ENCODE data around the gene CCL17. TPM values are rescaled to one million over a fixed set of nuclear protein-coding genes. Genes with fewer than 3 reads are reported as not detected.

Gene CCL17
- total RNA-seq, 2 donors from 2014 or later: not detected

DNA sequence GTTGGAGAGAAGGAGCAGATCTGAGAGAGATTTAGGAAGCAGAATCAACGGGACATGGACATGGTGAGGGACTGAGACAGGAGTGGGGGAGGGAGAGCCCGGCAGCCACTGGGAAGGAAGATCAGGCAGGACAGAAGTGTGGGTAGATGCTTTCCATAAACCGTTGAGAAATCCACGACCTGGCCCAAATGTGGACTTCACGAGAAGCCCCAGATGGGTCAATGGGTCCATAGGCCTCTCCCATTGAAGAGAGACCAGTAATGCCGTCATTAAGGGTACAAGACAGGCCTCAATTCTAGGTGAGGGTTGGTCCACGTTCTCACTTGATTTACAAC, 46.5 kb upstream of the CCL17 start:
- no peak for TF ChIP-seq POLR2A (IDR thresholded peaks at IDR 0.05)
- TF ChIP-seq POLR2AphosphoS5 (IDR thresholded peaks at IDR 0.05): no peak
- Histone ChIP-seq H3K9me3 (no peaks in the 10 kb centered on the region), H3K27ac (no peak overlapping the region), H3K4me3 (no peak overlapping the region), H3K27me3 (replicated peaks; ENCODE audit: insufficient read depth) (no peaks in the 10 kb centered on the region), H3K36me3 (no peaks in the 10 kb centered on the region), H3K4me1 (replicated peaks) (no peaks in the 10 kb centered on the region)
- no peak for DNase-seq (ENCODE audit: low spot score)
- 91% methylated on average over 7 of the region's 7 CpGs for WGBS
- intact Hi-C loops (cut with DNase I): no loop called here

GRCh38 chr16:57358527-57359095, 46.0 kb upstream of the CCL17 start, which contains the start of gene CCL22:
Gene CCL22 (plus strand): TSS chr16:57358783. CDS start chr16:57358817, 34 bp downstream.
- DNase-seq (ENCODE audit: low spot score): no peak
- Histone ChIP-seq H3K36me3 (no peaks in the 10 kb centered on the region), H3K4me3 (no peak within 1 kb of the TSS), H3K4me1 (replicated peaks) (no peaks in the 10 kb centered on the region), H3K9me3 (no peaks in the 10 kb centered on the region), H3K27me3 (replicated peaks; ENCODE audit: insufficient read depth) (no peaks in the 10 kb centered on the region), H3K27ac (no peak within 1 kb of the TSS)
- TF ChIP-seq, protein P1, sequence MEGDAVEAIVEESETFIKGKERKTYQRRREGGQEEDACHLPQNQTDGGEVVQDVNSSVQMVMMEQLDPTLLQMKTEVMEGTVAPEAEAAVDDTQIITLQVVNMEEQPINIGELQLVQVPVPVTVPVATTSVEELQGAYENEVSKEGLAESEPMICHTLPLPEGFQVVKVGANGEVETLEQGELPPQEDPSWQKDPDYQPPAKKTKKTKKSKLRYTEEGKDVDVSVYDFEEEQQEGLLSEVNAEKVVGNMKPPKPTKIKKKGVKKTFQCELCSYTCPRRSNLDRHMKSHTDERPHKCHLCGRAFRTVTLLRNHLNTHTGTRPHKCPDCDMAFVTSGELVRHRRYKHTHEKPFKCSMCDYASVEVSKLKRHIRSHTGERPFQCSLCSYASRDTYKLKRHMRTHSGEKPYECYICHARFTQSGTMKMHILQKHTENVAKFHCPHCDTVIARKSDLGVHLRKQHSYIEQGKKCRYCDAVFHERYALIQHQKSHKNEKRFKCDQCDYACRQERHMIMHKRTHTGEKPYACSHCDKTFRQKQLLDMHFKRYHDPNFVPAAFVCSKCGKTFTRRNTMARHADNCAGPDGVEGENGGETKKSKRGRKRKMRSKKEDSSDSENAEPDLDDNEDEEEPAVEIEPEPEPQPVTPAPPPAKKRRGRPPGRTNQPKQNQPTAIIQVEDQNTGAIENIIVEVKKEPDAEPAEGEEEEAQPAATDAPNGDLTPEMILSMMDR (IDR thresholded peaks at IDR 0.05): no peak
- TF ChIP-seq POLR2AphosphoS5 (IDR thresholded peaks at IDR 0.05) (no peak), POLR2A (IDR thresholded peaks at IDR 0.05) (no peak)
- 90% methylated on average over 9 of the region's 9 CpGs for WGBS
- intact Hi-C loops (cut with DNase I): no loop called here

GRCh38 chr16:57360321-57360935, 44.1 kb upstream of the CCL17 start:
- intact Hi-C loops (cut with DNase I): no loop called here
- DNase-seq (ENCODE audit: low spot score): no peak
- Histone ChIP-seq H3K36me3 (no peaks in the 10 kb centered on the region), H3K4me3 (no peak overlapping the region), H3K27ac (no peak overlapping the region), H3K27me3 (replicated peaks; ENCODE audit: insufficient read depth) (no peaks in the 10 kb centered on the region), H3K4me1 (replicated peaks) (no peaks in the 10 kb centered on the region), H3K9me3 (no peaks in the 10 kb centered on the region)
- 85% methylated on average over 16 of the region's 16 CpGs for WGBS
- no peak for TF ChIP-seq POLR2A (IDR thresholded peaks at IDR 0.05)
- TF ChIP-seq POLR2AphosphoS5 (IDR thresholded peaks at IDR 0.05): no peak
- TF ChIP-seq, protein P1 (IDR thresholded peaks at IDR 0.05): no peak

GRCh38 chr16:57361404-57361803, 43.2 kb upstream of the CCL17 start:
- H3K27ac ChIP-seq: peak overlapping the region in 1 of 2 donors; percentile 12
- H3K9me3 ChIP-seq: no peaks in the 10 kb centered on the region
- 43% methylated on average over 4 of the region's 4 CpGs for WGBS
- no peaks in the 10 kb centered on the region for H3K36me3 ChIP-seq
- TF ChIP-seq, protein P1 (IDR thresholded peaks at IDR 0.05): no peak
- no peak for TF ChIP-seq POLR2A (IDR thresholded peaks at IDR 0.05)
- no peak for TF ChIP-seq POLR2AphosphoS5 (IDR thresholded peaks at IDR 0.05)
- H3K27me3 ChIP-seq (replicated peaks; ENCODE audit: insufficient read depth): no peaks in the 10 kb centered on the region
- intact Hi-C loops (cut with DNase I): no loop called here
- H3K4me1 ChIP-seq (replicated peaks): no peaks in the 10 kb centered on the region
- DNase-seq (ENCODE audit: low spot score): peak; percentile 46
- no peak overlapping the region for H3K4me3 ChIP-seq

DNA sequence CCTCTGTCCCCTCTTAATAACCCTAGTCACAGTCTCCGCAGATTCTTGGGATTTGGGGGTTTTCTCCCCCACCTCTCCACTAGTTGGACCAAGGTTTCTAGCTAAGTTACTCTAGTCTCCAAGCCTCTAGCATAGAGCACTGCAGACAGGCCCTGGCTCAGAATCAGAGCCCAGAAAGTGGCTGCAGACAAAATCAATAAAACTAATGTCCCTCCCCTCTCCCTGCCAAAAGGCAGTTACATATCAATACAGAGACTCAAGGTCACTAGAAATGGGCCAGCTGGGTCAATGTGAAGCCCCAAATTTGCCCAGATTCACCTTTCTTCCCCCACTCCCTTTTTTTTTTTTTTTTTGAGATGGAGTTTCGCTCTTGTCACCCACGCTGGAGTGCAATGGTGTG, 40.4 kb upstream of the CCL17 start:
- no peak for DNase-seq (ENCODE audit: low spot score)
- WGBS: 95% methylated on average over 3 of the region's 3 CpGs
- H3K27ac ChIP-seq: no peak overlapping the region
- H3K27me3 ChIP-seq (replicated peaks; ENCODE audit: insufficient read depth): no peaks in the 10 kb centered on the region
- H3K36me3 ChIP-seq: no peaks in the 10 kb centered on the region
- intact Hi-C loops (cut with DNase I): no loop called here
- no peak overlapping the region for H3K4me3 ChIP-seq
- no peaks in the 10 kb centered on the region for H3K4me1 ChIP-seq (replicated peaks)
- H3K9me3 ChIP-seq: no peaks in the 10 kb centered on the region
- no peak for TF ChIP-seq POLR2A (IDR thresholded peaks at IDR 0.05)
- no peak for TF ChIP-seq POLR2AphosphoS5 (IDR thresholded peaks at IDR 0.05)
- TF ChIP-seq, protein P1 (IDR thresholded peaks at IDR 0.05): no peak

Data from prostate gland (tissue), 2 donors.